ENCODE measurements around the gene LIX1L. TPM values are rescaled to one million over a fixed set of nuclear protein-coding genes. Genes with fewer than 3 reads are reported as not detected.

LIX1L gene
- polyA plus RNA-seq (ENCODE audit: insufficient read length in 4 of 4), result 10 to 100 TPM; 25.3 to 31.2 (median 29.2) TPM

GRCh38 chr1:145957443-145958319 is at the start of gene LIX1L:
TSS of gene LIX1L (minus strand) at chr1:145958017. CDS start at chr1:145957927, 90 bp downstream.
- peak; percentile 90 to 93 (median 92) for DNase-seq (ENCODE audit: low read depth in 4 of 4, low spot score in 3 of 4)

- no peak for DNase-seq (ENCODE audit: low read depth in 4 of 4, low spot score in 3 of 4)
These were observed 43.9 kb upstream of the LIX1L start for GRCh38 chr1:146001709-146002108.

- DNase-seq (ENCODE audit: low read depth in 4 of 4, low spot score in 3 of 4), result no peak
These were observed 41.7 kb upstream of the LIX1L start for GRCh38 chr1:145999321-146000024.

GRCh38 chr1:145997718-145998023 is 39.9 kb upstream of the LIX1L start:
- DNase-seq (ENCODE audit: low read depth in 4 of 4, low spot score in 3 of 4), result no peak

GRCh38 chr1:145997016-145997717 is 39.4 kb upstream of the LIX1L start:
- DNase-seq (ENCODE audit: low read depth in 4 of 4, low spot score in 3 of 4), result no peak

- peak; percentile 97 to 99 (median 98) for DNase-seq (ENCODE audit: low read depth in 4 of 4, low spot score in 3 of 4)
These were observed 38.7 kb upstream of the LIX1L start, which contains the start of gene TXNIP for GRCh38 chr1:145996433-145997015. TSS of gene TXNIP (minus strand) at chr1:145996579. CDS start at chr1:145996266, 313 bp downstream.

- no peak for DNase-seq (ENCODE audit: low read depth in 4 of 4, low spot score in 3 of 4)
These were observed 38.2 kb upstream of the LIX1L start for GRCh38 chr1:145995964-145996432.

GRCh38 chr1:145995148-145995881 is 37.5 kb upstream of the LIX1L start:
- no peak for DNase-seq (ENCODE audit: low read depth in 4 of 4, low spot score in 3 of 4)

- no peak for DNase-seq (ENCODE audit: low read depth in 4 of 4, low spot score in 3 of 4)
These were observed 36.7 kb upstream of the LIX1L start for GRCh38 chr1:145994391-145995120.

GRCh38 chr1:145993618-145994390 is 36.0 kb upstream of the LIX1L start:
- no peak for DNase-seq (ENCODE audit: low read depth in 4 of 4, low spot score in 3 of 4)

GRCh38 chr1:145992958-145993617 is 35.3 kb upstream of the LIX1L start:
- no peak for DNase-seq (ENCODE audit: low read depth in 4 of 4, low spot score in 3 of 4)

- DNase-seq (ENCODE audit: low read depth in 4 of 4, low spot score in 3 of 4), result no peak
These were observed 34.7 kb upstream of the LIX1L start for GRCh38 chr1:145992502-145992936.

- DNase-seq (ENCODE audit: low read depth in 4 of 4, low spot score in 3 of 4), result no peak
These were observed 34.1 kb upstream of the LIX1L start for GRCh38 chr1:145991735-145992412.

GRCh38 chr1:145990249-145990855 is 32.5 kb upstream of the LIX1L start:
- DNase-seq (ENCODE audit: low read depth in 4 of 4, low spot score in 3 of 4), result no peak

GRCh38 chr1:145988773-145989172 is 31.0 kb upstream of the LIX1L start:
- DNase-seq (ENCODE audit: low read depth in 4 of 4, low spot score in 3 of 4), result no peak

GRCh38 chr1:145987926-145988325 is 30.1 kb upstream of the LIX1L start:
- DNase-seq (ENCODE audit: low read depth in 4 of 4, low spot score in 3 of 4), result no peak

- no peak for DNase-seq (ENCODE audit: low read depth in 4 of 4, low spot score in 3 of 4)
These were observed 28.7 kb upstream of the LIX1L start for GRCh38 chr1:145986551-145986950.

Measured in right renal pelvis (tissue), 4 donors.